Measurements from ENCODE around the gene MKI67.
A peak's percentile ranks its signal among the peaks of the same experiment; 100 is the strongest.

The MKI67 gene

DNA sequence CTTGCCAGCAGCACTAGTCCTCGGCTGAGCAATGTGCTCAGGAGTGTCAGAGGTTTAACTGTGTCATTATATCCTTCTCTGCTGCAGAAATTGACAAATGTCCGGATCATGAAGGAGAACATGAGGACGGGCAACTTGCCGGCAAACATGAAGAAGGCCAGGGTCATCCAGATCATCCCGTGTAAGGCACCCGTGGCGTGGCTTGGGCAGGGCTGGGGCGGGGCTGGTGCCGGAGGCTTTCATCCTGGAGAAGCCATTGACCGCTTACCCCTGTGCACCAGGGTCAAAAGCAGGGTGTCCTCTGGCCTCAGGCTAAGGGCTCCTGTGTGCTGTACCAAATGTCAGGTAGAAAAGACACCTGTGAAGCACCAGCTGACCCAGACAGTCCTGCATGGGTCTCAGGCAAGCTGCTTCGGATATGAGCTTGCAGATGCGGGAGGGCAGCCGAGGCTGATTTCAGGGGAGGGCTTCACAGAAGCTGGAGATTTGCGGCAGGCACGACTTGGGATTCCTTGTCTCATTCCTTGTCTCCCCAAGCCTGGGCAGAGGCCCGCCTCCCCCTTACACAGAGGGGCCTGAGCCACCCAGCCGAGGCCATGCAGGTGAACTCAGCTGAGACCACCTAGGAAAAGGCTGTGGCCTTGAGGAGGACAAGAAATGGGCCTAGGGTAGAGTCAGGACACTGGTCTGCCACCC, 55.4 kb downstream of the MKI67 start:
- Histone ChIP-seq H3K36me3 (ENCODE audit: control insufficient read depth, insufficient read depth, low read length) (peaks cover 14% of the 10 kb centered on the region), H3K4me1 (ENCODE audit: control insufficient read depth, insufficient read depth, low read length) (no peaks in the 10 kb centered on the region), H3K4me3 (ENCODE audit: low read length) (no peak overlapping the region), H3K27ac (ENCODE audit: low read depth, low read length) (no peak overlapping the region), H3K9ac (ENCODE audit: low read length) (no peak overlapping the region), H3K27me3 (ENCODE audit: control insufficient read depth, insufficient read depth, low read length) (no peaks in the 10 kb centered on the region)

DNA sequence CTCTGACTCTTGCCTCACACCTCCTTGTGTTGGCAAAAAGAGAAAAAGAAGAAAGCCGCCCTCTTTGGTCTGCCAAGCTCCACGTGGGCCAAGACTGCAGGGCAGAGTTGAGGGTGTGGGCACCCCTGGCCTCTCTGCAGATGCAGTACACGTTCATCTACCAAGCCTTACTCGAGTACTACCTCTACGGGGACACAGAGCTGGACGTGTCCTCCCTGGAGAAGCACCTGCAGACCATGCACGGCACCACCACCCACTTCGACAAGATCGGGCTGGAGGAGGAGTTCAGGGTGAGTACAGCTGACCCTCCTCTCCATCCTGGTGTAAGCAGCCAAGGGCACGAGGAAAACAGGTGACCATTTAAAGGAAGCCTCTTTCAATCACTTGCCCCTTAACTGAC, 56.1 kb downstream of the MKI67 start:
- Histone ChIP-seq H3K27ac (ENCODE audit: low read depth, low read length) (no peak overlapping the region), H3K36me3 (ENCODE audit: control insufficient read depth, insufficient read depth, low read length) (peaks cover 16% of the 10 kb centered on the region), H3K9ac (ENCODE audit: low read length) (no peak overlapping the region), H3K4me3 (ENCODE audit: low read length) (no peak overlapping the region), H3K27me3 (ENCODE audit: control insufficient read depth, insufficient read depth, low read length) (no peaks in the 10 kb centered on the region), H3K4me1 (ENCODE audit: control insufficient read depth, insufficient read depth, low read length) (no peaks in the 10 kb centered on the region)

GRCh38 chr10:128069351-128070051, 56.7 kb downstream of the MKI67 start:
- no peaks in the 10 kb centered on the region for H3K27me3 ChIP-seq (ENCODE audit: control insufficient read depth, insufficient read depth, low read length)
- no peak overlapping the region for H3K9ac ChIP-seq (ENCODE audit: low read length)
- peaks cover 16% of the 10 kb centered on the region for H3K36me3 ChIP-seq (ENCODE audit: control insufficient read depth, insufficient read depth, low read length)
- no peak overlapping the region for H3K4me3 ChIP-seq (ENCODE audit: low read length)
- H3K27ac ChIP-seq (ENCODE audit: low read depth, low read length): no peak overlapping the region
- no peaks in the 10 kb centered on the region for H3K4me1 ChIP-seq (ENCODE audit: control insufficient read depth, insufficient read depth, low read length)

GRCh38 chr10:128068398-128069285, 57.6 kb downstream of the MKI67 start:
- Histone ChIP-seq H3K4me3 (ENCODE audit: low read length) (no peak overlapping the region), H3K27ac (ENCODE audit: low read depth, low read length) (no peak overlapping the region), H3K36me3 (ENCODE audit: control insufficient read depth, insufficient read depth, low read length) (peaks cover 15% of the 10 kb centered on the region), H3K27me3 (ENCODE audit: control insufficient read depth, insufficient read depth, low read length) (no peaks in the 10 kb centered on the region), H3K4me1 (ENCODE audit: control insufficient read depth, insufficient read depth, low read length) (no peaks in the 10 kb centered on the region), H3K9ac (ENCODE audit: low read length) (no peak overlapping the region)

DNA sequence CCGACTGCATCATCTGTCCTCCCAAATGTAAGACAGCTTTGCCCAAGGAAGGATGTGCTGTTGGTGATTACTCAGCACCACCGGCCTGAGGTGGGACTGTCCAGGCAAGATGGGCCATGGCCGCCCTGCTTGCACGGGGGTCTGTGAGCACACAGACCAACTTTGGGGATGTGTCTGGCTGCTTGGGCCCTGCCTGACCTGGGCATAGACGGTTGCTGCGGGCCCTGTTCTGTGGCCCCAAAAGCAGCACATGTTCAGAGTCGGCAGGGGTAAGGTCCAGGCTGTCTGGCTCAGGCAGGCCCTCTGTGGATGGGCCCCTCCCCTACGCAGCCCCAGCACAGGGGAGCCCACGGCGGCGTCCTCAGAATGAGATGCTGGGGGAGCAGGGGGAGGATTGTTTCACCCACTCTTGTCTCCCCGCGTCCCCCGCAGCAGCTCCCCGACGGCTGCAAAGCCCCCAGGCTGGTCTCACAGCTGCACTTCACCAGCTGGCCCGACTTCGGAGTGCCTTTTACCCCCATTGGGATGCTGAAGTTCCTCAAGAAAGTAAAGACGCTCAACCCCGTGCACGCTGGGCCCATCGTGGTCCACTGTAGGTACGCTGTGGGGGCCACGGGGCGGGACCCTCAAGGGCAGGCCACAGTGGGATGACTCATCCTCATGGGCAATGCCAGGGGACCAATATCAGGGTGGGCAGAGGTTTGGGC, 58.4 kb downstream of the MKI67 start:
- no peak overlapping the region for H3K27ac ChIP-seq (ENCODE audit: low read depth, low read length)
- no peak overlapping the region for H3K4me3 ChIP-seq (ENCODE audit: low read length)
- H3K9ac ChIP-seq (ENCODE audit: low read length): no peak overlapping the region
- H3K27me3 ChIP-seq (ENCODE audit: control insufficient read depth, insufficient read depth, low read length): no peaks in the 10 kb centered on the region
- H3K36me3 ChIP-seq (ENCODE audit: control insufficient read depth, insufficient read depth, low read length): peaks cover 12% of the 10 kb centered on the region
- no peaks in the 10 kb centered on the region for H3K4me1 ChIP-seq (ENCODE audit: control insufficient read depth, insufficient read depth, low read length)

DNA sequence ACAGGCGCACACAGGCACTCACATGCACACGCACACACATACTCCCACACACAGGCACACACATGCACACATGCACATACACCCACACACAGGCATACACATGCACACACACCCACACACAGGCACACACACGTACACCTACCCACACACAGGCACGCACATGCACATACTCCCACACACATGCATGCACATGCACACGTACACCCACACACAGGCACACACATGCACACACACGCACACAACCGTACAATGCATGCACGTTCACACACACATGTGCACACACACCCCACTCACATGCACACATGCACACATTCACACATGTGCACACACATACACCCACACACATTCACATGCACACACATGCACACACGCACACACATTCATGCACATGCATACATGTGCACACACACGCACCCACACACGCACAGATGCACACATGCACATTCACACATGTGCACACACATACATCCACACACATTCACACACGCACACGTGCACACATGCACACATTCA, 59.3 kb downstream of the MKI67 start:
- peaks cover 12% of the 10 kb centered on the region for H3K36me3 ChIP-seq (ENCODE audit: control insufficient read depth, insufficient read depth, low read length)
- no peak overlapping the region for H3K9ac ChIP-seq (ENCODE audit: low read length)
- H3K27me3 ChIP-seq (ENCODE audit: control insufficient read depth, insufficient read depth, low read length): no peaks in the 10 kb centered on the region
- H3K4me3 ChIP-seq (ENCODE audit: low read length): no peak overlapping the region
- no peaks in the 10 kb centered on the region for H3K4me1 ChIP-seq (ENCODE audit: control insufficient read depth, insufficient read depth, low read length)
- H3K27ac ChIP-seq (ENCODE audit: low read depth, low read length): no peak overlapping the region

DNA sequence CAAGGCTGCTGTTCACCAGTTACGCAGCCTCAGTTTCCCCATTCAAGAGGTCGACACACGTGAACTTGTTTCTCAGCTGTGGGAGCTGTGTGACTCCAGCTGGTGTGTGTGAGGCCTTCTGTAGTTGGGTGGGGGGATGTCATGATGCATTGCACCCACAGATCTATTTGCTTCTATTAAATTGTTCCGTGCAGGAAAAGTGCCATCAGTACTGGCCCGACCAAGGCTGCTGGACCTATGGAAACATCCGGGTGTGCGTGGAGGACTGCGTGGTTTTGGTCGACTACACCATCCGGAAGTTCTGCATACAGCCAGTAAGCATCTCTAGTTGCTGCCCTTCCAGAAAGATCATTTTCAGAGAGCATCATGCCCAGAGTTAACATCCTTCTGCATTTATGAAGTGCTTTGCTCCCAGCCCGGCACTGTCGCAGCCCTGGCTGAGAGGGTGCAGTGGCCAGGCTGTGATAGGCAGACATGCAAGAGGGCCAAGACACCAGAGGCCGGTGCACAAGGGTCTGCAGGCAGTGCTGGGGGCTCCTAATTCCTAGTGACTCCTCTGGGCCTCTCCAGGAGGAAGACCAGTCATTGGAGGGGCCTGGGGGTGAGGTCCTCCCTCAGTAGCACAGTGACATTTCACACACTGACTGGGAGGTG, 60.2 kb downstream of the MKI67 start:
- no peaks in the 10 kb centered on the region for H3K4me1 ChIP-seq (ENCODE audit: control insufficient read depth, insufficient read depth, low read length)
- H3K4me3 ChIP-seq (ENCODE audit: low read length): no peak overlapping the region
- no peak overlapping the region for H3K9ac ChIP-seq (ENCODE audit: low read length)
- peaks cover 12% of the 10 kb centered on the region for H3K36me3 ChIP-seq (ENCODE audit: control insufficient read depth, insufficient read depth, low read length)
- no peak overlapping the region for H3K27ac ChIP-seq (ENCODE audit: low read depth, low read length)
- no peaks in the 10 kb centered on the region for H3K27me3 ChIP-seq (ENCODE audit: control insufficient read depth, insufficient read depth, low read length)

GRCh38 chr10:128064970-128065580, 61.1 kb downstream of the MKI67 start:
- no peak overlapping the region for H3K27ac ChIP-seq (ENCODE audit: low read depth, low read length)

DNA sequence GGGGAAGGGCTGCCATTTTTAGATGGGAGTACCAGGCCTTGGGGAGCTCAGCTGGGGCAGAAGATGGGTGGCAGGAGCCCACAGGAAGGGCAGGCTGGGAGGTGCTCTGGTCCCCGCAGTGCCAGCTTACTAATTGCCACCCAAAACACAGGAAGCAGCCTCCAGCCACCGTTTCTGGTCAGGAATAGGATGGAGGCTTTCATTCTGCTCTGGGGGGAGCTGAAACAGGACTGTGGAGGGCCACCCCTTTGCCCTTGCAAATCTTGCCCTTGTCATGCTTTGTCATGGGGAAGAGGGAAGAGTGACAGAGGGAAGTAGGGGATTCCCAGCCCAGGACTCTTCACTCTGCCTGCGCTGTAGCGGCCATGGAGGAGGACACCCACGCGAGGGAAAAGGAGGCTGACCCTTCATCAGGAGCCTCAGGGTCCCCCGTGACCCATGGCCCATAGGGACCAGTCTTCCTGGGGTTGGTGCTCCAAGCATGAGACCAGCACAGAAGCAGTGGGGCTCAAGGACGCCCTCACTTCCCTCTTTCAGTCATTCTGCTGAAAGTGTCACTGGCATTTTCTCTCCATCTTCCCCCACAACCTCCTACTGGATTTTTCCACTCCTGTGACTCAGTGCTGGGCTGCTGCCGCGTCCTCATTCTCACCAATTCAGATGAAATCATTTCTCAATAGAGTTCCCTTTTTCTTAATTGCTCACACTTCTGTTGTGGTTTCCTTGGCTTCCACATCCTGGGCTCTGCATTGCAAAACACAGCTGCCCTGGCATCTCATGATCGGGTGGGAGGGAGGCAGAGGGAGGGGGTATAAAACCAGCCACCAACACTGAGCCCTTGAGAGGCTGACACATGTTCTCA, 61.9 kb downstream of the MKI67 start:
- no peaks in the 10 kb centered on the region for H3K27me3 ChIP-seq (ENCODE audit: control insufficient read depth, insufficient read depth, low read length)
- H3K4me1 ChIP-seq (ENCODE audit: control insufficient read depth, insufficient read depth, low read length): no peaks in the 10 kb centered on the region
- peak overlapping the region; percentile 18 for H3K27ac ChIP-seq (ENCODE audit: low read depth, low read length)
- peak overlapping the region; percentile 25 for H3K4me3 ChIP-seq (ENCODE audit: low read length)
- H3K36me3 ChIP-seq (ENCODE audit: control insufficient read depth, insufficient read depth, low read length): peaks cover 12% of the 10 kb centered on the region
- no peak overlapping the region for H3K9ac ChIP-seq (ENCODE audit: low read length)

More at GRCh38 chr10:128064970-128065580, 61.1 kb downstream of the MKI67 start:
- no peak overlapping the region for H3K9ac ChIP-seq (ENCODE audit: low read length)
- H3K36me3 ChIP-seq (ENCODE audit: control insufficient read depth, insufficient read depth, low read length): peaks cover 14% of the 10 kb centered on the region
- no peak overlapping the region for H3K4me3 ChIP-seq (ENCODE audit: low read length)
- no peaks in the 10 kb centered on the region for H3K27me3 ChIP-seq (ENCODE audit: control insufficient read depth, insufficient read depth, low read length)
- H3K4me1 ChIP-seq (ENCODE audit: control insufficient read depth, insufficient read depth, low read length): no peaks in the 10 kb centered on the region

GRCh38 chr10:128063736-128064107, 62.5 kb downstream of the MKI67 start:
- H3K27ac ChIP-seq (ENCODE audit: low read depth, low read length): peak overlapping the region; percentile 18
- no peaks in the 10 kb centered on the region for H3K4me1 ChIP-seq (ENCODE audit: control insufficient read depth, insufficient read depth, low read length)
- H3K9ac ChIP-seq (ENCODE audit: low read length): no peak overlapping the region
- H3K4me3 ChIP-seq (ENCODE audit: low read length): no peak overlapping the region
- peaks cover 12% of the 10 kb centered on the region for H3K36me3 ChIP-seq (ENCODE audit: control insufficient read depth, insufficient read depth, low read length)
- no peaks in the 10 kb centered on the region for H3K27me3 ChIP-seq (ENCODE audit: control insufficient read depth, insufficient read depth, low read length)
